NB4 (cell line): ENCODE data around the gene RACK1.
"Not testable (repeated sequence)": the region's sequence is repeated elsewhere in the genome, so short reads cannot be mapped to it uniquely, and the experiment has no call there.

ENCODE experiments used
- DNase-seq: peaks from one replicate; pipeline ENCODE4 v3.0.0; 2010; ENCODE audit warnings: low read depth
- H3K4me3 ChIP-seq: one replicate; pipeline ENCODE4 v1.5.1; 2011; ENCODE audit warnings: mild to moderate bottlenecking, low read depth, low read length, moderate library complexity
- MYC ChIP-seq: IDR thresholded peaks from 2 replicates; pipeline ENCODE4 v1.6.1; 2011; ENCODE audit warnings: low read depth, low read length
- POLR2A ChIP-seq: IDR thresholded peaks from 2 replicates; pipeline ENCODE4 v1.6.1; 2011; ENCODE audit warnings: mild to moderate bottlenecking; ENCODE audit not compliant: insufficient read length; ENCODE audit errors: extremely low read depth
- TF ChIP-seq, protein P1 (sequence below): IDR thresholded peaks from 2 replicates; pipeline ENCODE4 v1.6.1; 2011; ENCODE audit warnings: low read depth, low read length
- TF ChIP-seq, protein P2 (sequence below): IDR thresholded peaks from one replicate; pipeline ENCODE4 v1.5.1; 2012; ENCODE audit warnings: low read depth, low read length

Gene RACK1

DNA sequence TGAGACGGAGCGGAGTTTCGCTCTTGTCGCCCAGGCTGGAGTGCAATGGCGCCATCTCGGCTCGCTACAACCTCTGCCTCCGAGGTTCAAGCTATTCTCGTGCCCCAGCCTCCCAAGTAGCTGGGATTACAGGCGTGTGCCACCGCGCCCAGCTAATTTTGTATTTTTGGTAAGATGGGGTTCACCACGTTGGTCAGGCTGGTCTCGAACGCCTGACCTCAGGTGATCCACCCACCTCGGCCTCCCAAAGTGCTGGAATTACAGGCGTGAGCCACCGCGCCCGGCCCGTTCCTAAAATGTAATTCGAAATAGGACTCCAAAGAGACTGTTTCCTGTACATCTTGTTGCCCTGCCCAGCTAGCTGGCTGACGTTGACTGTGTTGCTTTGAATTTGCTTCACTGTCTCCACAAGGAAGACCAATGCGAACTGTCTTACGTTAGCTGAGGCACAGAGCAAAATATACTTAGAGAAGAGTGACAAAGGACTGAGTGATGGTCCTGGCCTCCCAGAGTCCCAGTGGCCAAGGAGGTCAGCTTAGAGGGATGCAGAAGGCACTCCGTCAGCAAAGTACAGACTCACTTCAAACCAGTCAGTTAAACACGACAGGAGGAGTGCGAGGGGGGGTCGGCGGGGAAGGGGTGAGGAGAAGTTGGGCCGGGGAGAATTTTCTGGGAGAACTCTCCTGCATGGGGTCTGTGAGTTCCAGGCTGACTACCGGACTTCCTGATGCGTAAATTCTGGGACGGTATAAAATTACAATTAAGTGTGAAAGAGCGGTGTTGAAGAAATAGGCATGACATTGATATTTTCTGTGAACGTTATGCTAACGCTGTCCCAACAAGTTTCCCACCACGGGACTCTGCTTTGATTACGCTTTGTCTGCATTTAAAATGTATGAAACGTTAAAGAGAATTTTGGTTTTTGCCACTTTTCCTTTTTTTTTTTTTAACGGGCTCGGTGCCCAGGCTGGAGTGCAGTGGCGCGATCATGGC, 27.4 kb downstream of the RACK1 start:
- peak; percentile 67 for DNase-seq
- peak overlapping the region; percentile 59 for H3K4me3 ChIP-seq
- TF ChIP-seq POLR2A = no peak
- no peak for TF ChIP-seq MYC
- TF ChIP-seq, protein P1, sequence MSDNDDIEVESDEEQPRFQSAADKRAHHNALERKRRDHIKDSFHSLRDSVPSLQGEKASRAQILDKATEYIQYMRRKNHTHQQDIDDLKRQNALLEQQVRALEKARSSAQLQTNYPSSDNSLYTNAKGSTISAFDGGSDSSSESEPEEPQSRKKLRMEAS = no peak
- TF ChIP-seq, protein P2, sequence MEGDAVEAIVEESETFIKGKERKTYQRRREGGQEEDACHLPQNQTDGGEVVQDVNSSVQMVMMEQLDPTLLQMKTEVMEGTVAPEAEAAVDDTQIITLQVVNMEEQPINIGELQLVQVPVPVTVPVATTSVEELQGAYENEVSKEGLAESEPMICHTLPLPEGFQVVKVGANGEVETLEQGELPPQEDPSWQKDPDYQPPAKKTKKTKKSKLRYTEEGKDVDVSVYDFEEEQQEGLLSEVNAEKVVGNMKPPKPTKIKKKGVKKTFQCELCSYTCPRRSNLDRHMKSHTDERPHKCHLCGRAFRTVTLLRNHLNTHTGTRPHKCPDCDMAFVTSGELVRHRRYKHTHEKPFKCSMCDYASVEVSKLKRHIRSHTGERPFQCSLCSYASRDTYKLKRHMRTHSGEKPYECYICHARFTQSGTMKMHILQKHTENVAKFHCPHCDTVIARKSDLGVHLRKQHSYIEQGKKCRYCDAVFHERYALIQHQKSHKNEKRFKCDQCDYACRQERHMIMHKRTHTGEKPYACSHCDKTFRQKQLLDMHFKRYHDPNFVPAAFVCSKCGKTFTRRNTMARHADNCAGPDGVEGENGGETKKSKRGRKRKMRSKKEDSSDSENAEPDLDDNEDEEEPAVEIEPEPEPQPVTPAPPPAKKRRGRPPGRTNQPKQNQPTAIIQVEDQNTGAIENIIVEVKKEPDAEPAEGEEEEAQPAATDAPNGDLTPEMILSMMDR = no peak

DNA sequence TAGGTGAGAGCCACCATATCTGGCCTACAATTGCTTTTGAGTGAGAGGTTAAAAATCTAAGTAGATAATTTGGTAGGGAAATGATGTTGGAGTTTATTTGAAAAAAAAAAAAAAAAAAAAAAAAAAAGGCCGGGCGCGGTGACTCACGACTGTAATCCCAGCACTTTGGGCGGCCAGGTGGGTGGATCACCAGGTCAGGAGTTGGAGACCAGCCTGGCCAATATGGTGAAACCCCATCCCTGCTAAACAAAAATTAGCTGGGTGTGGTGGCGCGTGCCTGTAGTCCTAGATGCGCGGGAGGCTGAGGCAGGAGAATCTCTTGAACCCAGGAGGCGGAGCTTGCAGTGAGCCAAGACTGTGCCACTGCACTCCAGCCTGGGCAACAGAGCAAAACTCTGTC, 29.5 kb downstream of the RACK1 start:
- H3K4me3 ChIP-seq, DNase-seq: not testable (repeated sequence)

DNA sequence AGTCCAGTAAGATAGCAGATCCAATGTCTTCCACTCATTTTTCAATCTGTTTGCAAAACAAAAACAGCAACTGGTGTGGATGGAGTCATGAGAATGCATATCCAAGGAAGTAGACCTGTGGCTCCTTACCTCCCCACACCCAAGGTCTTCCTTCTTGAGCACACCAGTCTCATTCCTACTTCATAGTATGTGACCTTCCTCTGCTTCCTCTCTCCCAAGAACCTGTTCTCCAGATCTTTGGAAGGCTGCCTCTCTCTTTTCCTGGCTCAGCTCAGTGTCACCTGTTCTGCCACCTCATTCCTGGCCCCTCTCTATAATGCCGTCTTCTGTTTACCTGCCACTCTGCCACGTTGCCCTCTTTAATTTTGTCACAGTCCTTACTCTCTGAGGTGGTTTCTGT, 30.8 kb downstream of the RACK1 start:
- DNase-seq = no peak

DNA sequence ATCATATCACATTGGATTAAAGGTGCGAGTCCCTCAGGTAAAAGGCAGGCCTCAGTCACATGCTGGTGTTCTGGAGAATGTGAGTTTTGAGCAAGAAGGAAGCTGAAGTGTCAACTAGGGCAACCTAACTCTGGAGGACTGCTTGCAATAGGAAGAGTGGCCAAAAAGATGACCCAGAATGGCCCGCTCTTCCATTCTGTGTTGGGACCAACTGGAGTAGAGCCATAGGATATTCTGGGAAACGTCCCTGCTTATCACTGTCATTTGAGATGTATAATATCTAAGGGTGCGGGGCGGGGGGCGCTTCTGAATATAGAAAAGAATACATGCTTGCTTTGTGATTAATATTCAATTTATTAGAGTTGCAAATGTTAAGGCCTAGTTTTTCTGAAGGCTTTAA, 31.6 kb downstream of the RACK1 start:
- TF ChIP-seq MYC = no peak
- no peak for DNase-seq
- no peak overlapping the region for H3K4me3 ChIP-seq

More for the DNA sequence above, 30.8 kb downstream of the RACK1 start:
- TF ChIP-seq, protein P2 = no peak
- H3K4me3 ChIP-seq = no peak overlapping the region

DNA sequence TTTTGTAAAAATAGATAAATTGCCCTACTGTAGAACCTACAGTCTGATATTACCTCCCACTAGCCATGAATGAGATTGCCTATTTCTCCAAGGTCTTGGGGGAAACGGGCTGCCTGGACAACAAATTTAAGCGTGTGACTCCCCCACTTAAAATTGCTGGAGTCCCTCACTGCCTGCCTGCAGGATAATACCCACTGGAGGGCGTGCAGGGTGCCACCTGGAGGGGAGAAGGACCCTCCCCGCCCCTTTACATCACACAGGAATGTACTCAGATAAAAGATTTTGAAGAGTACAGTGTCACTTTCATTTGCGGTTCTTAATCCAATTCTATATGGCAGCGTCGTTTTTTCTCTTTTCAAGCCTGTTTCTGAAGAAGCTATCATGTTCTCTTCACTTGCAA, 32.5 kb downstream of the RACK1 start:
- H3K4me3 ChIP-seq = no peak overlapping the region
- no peak for DNase-seq
- TF ChIP-seq, protein P2 = no peak
- TF ChIP-seq POLR2A = no peak
- TF ChIP-seq, protein P1 = no peak
- TF ChIP-seq MYC = no peak

DNA sequence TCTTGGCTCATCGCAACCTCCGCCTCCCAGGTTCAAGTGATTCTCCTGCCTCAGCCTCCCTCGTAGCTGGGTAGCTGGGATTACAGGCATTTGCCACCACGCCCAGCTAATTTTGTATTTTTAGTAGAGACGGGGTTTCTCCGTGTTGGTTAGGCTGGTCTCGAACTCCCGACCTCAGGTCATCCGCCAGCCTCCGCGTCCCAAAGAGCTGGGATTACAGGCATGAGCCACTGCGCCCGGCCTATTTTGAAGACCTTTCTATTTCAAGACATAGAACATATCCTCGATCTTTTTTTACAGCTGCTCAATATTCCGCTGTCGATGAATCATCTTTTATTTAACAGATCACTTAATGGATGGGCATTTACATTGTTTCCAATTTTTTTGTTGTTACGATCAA, 33.0 kb downstream of the RACK1 start:
- not testable (repeated sequence) for H3K4me3 ChIP-seq, DNase-seq

DNA sequence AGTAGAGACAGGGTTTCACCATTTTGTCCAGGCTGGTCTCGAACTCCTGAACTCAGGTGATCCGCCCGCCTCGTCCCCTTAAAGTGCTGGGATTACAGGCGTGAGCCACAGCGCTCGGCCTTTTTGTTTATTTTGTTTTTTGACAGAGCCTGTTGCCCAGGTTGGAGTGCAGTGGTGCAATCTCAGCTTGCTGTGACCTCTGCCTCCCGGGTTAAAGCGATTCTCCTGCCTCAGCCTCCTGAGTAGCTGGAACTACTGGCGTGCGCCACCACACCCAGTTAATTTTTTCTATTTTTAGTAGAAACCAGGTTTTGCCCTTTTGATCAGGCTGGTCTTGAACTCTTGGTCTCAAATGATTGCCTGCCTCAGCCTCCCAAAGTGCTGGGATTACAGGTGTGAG, 33.6 kb downstream of the RACK1 start:
- not testable (repeated sequence) for DNase-seq, H3K4me3 ChIP-seq

DNA sequence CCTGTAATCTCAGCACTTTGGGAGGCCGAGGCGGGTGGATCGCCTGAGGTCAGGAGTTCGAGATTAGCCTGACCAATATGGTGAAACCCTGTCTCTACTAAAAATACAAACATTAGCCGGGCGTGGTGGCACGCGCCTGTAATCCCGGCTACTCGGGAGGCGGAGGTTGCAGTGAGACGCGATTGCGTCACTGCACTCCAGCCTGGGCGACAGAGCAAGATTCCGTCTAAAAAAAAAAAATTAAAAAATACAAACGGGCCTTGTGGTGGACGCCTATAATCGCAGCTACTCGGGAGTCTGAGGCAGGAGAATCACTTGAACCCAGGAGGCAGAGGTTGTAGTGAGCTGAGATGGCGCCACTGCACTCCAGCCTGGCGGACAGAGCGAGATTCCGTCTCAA, 34.7 kb downstream of the RACK1 start:
- H3K4me3 ChIP-seq, DNase-seq: not testable (repeated sequence)

DNA sequence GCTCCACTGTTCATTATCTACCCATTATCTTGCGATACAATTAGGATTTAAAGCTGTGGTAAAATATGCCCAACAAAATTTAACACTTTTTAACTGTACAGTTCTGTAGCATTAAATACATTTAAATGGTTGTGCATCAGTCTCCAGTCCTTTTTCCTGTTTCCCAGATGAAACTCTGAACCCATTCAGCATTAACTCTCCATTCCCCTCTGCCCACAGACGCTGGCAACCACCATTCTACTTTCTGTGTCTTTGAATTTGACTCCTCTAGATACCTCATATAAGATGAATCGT, 35.8 kb downstream of the RACK1 start:
- H3K4me3 ChIP-seq = no peak overlapping the region
- no peak for DNase-seq
- TF ChIP-seq MYC = no peak
- TF ChIP-seq, protein P2 = no peak
- no peak for TF ChIP-seq POLR2A
- TF ChIP-seq, protein P1 = no peak
